ENCODE data around the gene RWDD4.

The RWDD4 gene

GRCh38 chr4:183637461-183637860 lies 21.5 kb downstream of the RWDD4 start:
- H3K4me3 ChIP-seq (replicated peaks; ENCODE audit: low read depth, low read length) = no peak overlapping the region
- no peak for TF ChIP-seq CTCF (IDR thresholded peaks at IDR 0.05; ENCODE audit: low read depth, low read length, missing control alignments)
- no peak for DNase-seq (ENCODE audit: extremely low read depth, low read depth)

GRCh38 chr4:183636923-183637322 lies 22.1 kb downstream of the RWDD4 start:
- no peak for TF ChIP-seq CTCF (IDR thresholded peaks at IDR 0.05; ENCODE audit: low read depth, low read length, missing control alignments)
- no peak for DNase-seq (ENCODE audit: extremely low read depth, low read depth)
- H3K4me3 ChIP-seq (replicated peaks; ENCODE audit: low read depth, low read length) = no peak overlapping the region

- DNase-seq (ENCODE audit: extremely low read depth, low read depth) = no peak
- H3K4me3 ChIP-seq (replicated peaks; ENCODE audit: low read depth, low read length) = no peak overlapping the region
- no peak for TF ChIP-seq CTCF (IDR thresholded peaks at IDR 0.05; ENCODE audit: low read depth, low read length, missing control alignments)
These were observed 22.5 kb downstream of the RWDD4 start for GRCh38 chr4:183636503-183636902.

GRCh38 chr4:183635741-183636140 lies 23.2 kb downstream of the RWDD4 start:
- TF ChIP-seq CTCF (IDR thresholded peaks at IDR 0.05; ENCODE audit: low read depth, low read length, missing control alignments) = no peak
- no peak overlapping the region for H3K4me3 ChIP-seq (replicated peaks; ENCODE audit: low read depth, low read length)
- DNase-seq (ENCODE audit: extremely low read depth, low read depth) = no peak

- TF ChIP-seq CTCF (IDR thresholded peaks at IDR 0.05; ENCODE audit: low read depth, low read length, missing control alignments) = no peak
- DNase-seq (ENCODE audit: extremely low read depth, low read depth) = no peak
These were observed 23.7 kb downstream of the RWDD4 start for GRCh38 chr4:183635321-183635720.

GRCh38 chr4:183633476-183634400 lies 25.2 kb downstream of the RWDD4 start:
- DNase-seq (ENCODE audit: extremely low read depth, low read depth) = no peak
- TF ChIP-seq CTCF (IDR thresholded peaks at IDR 0.05; ENCODE audit: low read depth, low read length, missing control alignments) = no peak
- no peak overlapping the region for H3K4me3 ChIP-seq (replicated peaks; ENCODE audit: low read depth, low read length)

More at GRCh38 chr4:183635321-183635720, 23.7 kb downstream of the RWDD4 start:
- no peak overlapping the region for H3K4me3 ChIP-seq (replicated peaks; ENCODE audit: low read depth, low read length)
